Stomach smooth muscle (tissue), 2 donors: ENCODE data around the gene ISX.
"Not testable (repeated sequence)": the region's sequence is repeated elsewhere in the genome, so short reads cannot be mapped to it uniquely, and the experiment has no call there.

Experiments used
- H3K27ac ChIP-seq: one replicate; pipeline ENCODE4 v1.7.0; 2013; ENCODE audit warnings: mild to moderate bottlenecking, low read length, inconsistent platforms
- H3K27me3 ChIP-seq, 2 donors: one replicate each; pipeline ENCODE4 v1.7.0; 2013; ENCODE audit warnings: low read length in 2 of 2; ENCODE audit not compliant: insufficient read depth in 2 of 2, control insufficient read depth in 1 of 2
- H3K36me3 ChIP-seq, 2 donors: one replicate each; pipeline ENCODE4 v1.7.0; 2013; ENCODE audit warnings: low read length in 2 of 2; ENCODE audit not compliant: control insufficient read depth in 2 of 2, insufficient read depth in 2 of 2
- H3K4me1 ChIP-seq: one replicate; pipeline ENCODE4 v1.7.0; 2013; ENCODE audit warnings: low read length; ENCODE audit not compliant: control insufficient read depth, insufficient read depth
- H3K4me3 ChIP-seq, 2 donors: one replicate each; pipeline ENCODE4 v1.7.0; 2013; ENCODE audit warnings: low read length in 2 of 2
- H3K9ac ChIP-seq, 2 donors: one replicate each; pipeline ENCODE4 v1.7.0; 2013; ENCODE audit warnings: low read length in 2 of 2, mild to moderate bottlenecking in 1 of 2
- H3K9me3 ChIP-seq, 2 donors: one replicate each; pipeline ENCODE4 v1.7.0; 2013; ENCODE audit warnings: low read length in 2 of 2; ENCODE audit not compliant: control insufficient read depth in 2 of 2
- donor health status: healthy.
- donor health status: Pancreatic carcinoma.

Gene ISX

DNA sequence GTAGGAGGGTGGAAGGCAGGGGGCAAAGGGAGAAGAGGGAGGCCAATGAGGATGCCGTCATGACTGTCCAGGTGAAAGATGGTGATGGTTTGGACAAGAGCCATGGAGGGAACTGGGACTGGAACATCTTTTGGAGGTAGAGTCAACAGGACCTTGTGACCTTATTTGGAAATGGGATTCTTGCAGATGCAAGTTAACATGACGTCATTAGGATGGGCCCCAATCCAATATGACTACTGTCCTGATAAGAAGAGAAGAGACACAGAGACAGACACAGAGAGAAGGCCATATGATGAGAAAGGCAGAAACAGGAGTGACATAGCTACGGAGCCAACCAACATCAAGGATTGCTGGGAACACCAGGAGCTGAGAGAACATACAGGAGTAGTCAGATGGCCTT lies 31.0 kb upstream of the ISX start:
- H3K36me3 ChIP-seq: no peaks in the 10 kb centered on the region
- H3K4me3 ChIP-seq: no peak overlapping the region
- no peak overlapping the region for H3K27ac ChIP-seq
- no peak overlapping the region for H3K9ac ChIP-seq
- H3K27me3 ChIP-seq: peaks cover 0 to 4% of the 10 kb centered on the region in 2 donors
- no peaks in the 10 kb centered on the region for H3K4me1 ChIP-seq
- no peaks in the 10 kb centered on the region for H3K9me3 ChIP-seq

DNA sequence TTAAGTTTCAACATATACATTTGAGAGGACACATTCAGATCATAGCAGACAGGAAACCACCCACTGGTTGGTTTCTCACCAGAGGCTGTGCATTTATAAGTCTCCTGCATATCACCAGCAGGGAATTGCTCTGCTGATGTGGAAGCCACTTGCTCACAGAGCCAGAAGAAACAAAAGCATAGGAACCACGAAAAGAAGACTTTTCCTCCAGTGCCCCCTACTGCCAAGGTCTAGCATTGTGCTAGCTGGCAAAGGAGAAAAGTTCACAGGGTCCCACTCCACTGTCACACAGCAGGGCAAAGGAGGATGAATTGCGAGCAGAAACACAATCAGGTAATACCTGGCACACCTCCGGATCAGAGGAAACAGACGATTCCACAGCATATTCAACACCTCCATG lies 28.9 kb upstream of the ISX start:
- H3K36me3 ChIP-seq: no peaks in the 10 kb centered on the region
- no peaks in the 10 kb centered on the region for H3K4me1 ChIP-seq
- H3K4me3 ChIP-seq: no peak overlapping the region
- no peak overlapping the region for H3K9ac ChIP-seq
- no peak overlapping the region for H3K27ac ChIP-seq
- peaks cover 0 to 4% of the 10 kb centered on the region in 2 donors for H3K27me3 ChIP-seq
- no peaks in the 10 kb centered on the region for H3K9me3 ChIP-seq

DNA sequence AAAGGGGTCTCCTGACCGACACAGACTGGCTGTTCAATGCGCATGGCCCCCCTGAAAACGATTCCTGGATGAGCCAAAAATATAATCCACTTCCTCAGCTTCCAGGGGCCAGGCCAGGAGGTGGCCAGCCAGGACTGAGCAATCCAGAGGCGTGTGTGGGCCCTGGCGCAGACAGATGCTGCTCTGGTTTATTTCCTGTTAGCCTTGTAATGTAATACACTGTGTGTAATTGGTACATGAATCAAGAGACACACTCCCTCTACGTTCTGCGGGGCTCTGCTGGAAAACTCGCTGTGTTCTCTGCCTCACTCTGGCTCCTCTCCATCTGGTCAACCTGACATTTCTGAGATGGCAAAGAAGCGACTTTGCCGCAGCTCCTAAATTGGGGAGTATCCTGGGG lies 26.3 kb upstream of the ISX start:
- Histone ChIP-seq H3K36me3 (no peaks in the 10 kb centered on the region), H3K4me3 (no peak overlapping the region), H3K4me1 (no peaks in the 10 kb centered on the region), H3K9ac (no peak overlapping the region), H3K9me3 (no peaks in the 10 kb centered on the region), H3K27ac (no peak overlapping the region), H3K27me3 (peaks cover 0 to 4% of the 10 kb centered on the region in 2 donors)

DNA sequence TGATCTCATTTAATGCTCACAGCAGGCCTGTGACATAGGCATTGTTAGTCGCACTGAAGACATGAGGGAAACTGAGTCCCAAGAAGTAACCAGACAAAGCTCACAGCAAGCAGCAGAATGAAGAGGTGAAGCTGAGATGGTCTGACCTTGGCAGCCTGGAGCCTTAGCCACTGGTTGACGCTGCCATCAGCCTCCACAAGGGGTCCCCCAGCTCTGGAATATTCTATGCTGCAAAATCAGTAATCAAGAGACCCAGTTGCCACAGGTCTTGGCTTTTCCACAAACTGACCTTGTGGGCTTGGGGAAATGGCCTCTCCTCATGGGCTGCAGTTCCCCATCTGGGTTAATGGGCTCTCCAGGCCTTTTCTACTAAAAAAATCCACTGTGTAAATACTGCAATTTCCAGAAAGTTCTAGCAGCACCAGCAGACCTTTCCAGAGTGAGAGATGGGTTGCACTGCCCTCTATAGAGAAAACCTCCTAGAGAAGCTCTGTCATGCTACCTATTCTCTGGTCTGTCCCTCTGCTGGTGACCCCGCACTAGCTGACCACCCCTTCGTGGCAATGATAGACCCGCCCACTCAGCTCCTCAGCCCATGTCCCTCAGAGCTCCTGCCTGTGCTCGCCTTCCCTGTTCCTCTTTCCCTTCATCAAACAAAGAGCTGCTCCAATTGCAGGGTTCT lies 22.6 kb upstream of the ISX start:
- Histone ChIP-seq H3K4me3 (no peak overlapping the region), H3K27me3 (peaks cover 7 to 14% of the 10 kb centered on the region in 2 donors), H3K4me1 (no peaks in the 10 kb centered on the region), H3K27ac (no peak overlapping the region), H3K36me3 (no peaks in the 10 kb centered on the region), H3K9ac (no peak overlapping the region), H3K9me3 (peaks cover 0 to 10% of the 10 kb centered on the region in 2 donors)

DNA sequence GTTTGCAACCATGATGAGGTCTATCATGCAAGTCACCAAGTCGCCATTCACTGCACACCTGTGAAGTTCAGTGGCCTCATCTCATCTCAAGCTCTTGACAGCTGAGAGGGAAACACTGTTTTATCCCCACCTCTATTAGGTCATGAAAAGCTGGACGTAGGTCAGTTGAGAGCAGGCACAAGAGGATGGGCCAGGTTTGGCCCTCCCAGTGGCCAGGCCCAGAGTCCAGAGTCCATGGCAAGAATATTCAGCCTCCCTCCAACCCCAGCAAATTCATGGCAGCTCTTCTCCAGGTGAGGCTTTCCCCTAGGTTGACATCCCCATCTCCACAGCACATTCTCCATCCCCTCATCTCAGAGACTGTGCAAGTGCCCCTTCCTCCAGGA lies 22.0 kb upstream of the ISX start:
- Histone ChIP-seq H3K36me3 (no peaks in the 10 kb centered on the region), H3K9me3 (peaks cover 0 to 10% of the 10 kb centered on the region in 2 donors), H3K27me3 (peaks cover 7 to 14% of the 10 kb centered on the region in 2 donors), H3K4me3 (no peak overlapping the region), H3K4me1 (no peaks in the 10 kb centered on the region), H3K27ac (no peak overlapping the region), H3K9ac (no peak overlapping the region)

GRCh38 chr22:35044607-35045390 lies 21.2 kb upstream of the ISX start:
- no peak overlapping the region for H3K27ac ChIP-seq
- no peaks in the 10 kb centered on the region for H3K36me3 ChIP-seq
- H3K4me3 ChIP-seq: no peak overlapping the region

DNA sequence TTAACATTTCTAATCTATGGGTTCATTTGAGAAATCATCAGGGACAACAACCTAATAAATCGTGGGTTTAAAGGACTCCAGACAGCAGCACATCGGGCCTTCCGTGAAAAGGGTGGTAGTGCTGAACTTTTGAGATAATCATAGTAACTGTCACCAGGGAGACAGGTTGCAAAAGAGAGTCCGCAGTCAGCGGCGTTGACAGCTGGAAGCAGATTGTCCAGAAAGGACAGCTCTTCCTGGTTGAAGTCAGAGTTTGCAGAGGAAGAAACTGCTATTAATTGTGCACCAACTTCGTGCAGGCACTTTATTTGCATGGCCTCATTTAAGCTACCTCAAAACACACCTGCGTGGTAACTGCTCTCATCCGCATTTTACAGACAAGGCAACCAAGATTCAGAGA lies 20.5 kb upstream of the ISX start:
- H3K27ac ChIP-seq: no peak overlapping the region
- peaks cover 7 to 14% of the 10 kb centered on the region in 2 donors for H3K27me3 ChIP-seq
- no peak overlapping the region for H3K4me3 ChIP-seq
- no peaks in the 10 kb centered on the region for H3K4me1 ChIP-seq
- no peaks in the 10 kb centered on the region for H3K36me3 ChIP-seq
- H3K9ac ChIP-seq: no peak overlapping the region
- H3K9me3 ChIP-seq: peaks cover 0 to 10% of the 10 kb centered on the region in 2 donors

More at GRCh38 chr22:35044607-35045390, 21.2 kb upstream of the ISX start:
- no peaks in the 10 kb centered on the region for H3K4me1 ChIP-seq
- peaks cover 0 to 10% of the 10 kb centered on the region in 2 donors for H3K9me3 ChIP-seq
- peaks cover 7 to 14% of the 10 kb centered on the region in 2 donors for H3K27me3 ChIP-seq
- no peak overlapping the region for H3K9ac ChIP-seq

GRCh38 chr22:35046744-35047462 lies 19.1 kb upstream of the ISX start:
- Histone ChIP-seq H3K27ac (no peak overlapping the region), H3K4me1 (no peaks in the 10 kb centered on the region), H3K36me3 (no peaks in the 10 kb centered on the region), H3K9ac (no peak overlapping the region), H3K9me3 (peaks cover 0 to 10% of the 10 kb centered on the region in 2 donors), H3K27me3 (peaks cover 7 to 14% of the 10 kb centered on the region in 2 donors), H3K4me3 (no peak overlapping the region)

- not testable (repeated sequence) for H3K4me1 ChIP-seq, H3K9ac ChIP-seq, H3K27ac ChIP-seq, H3K36me3 ChIP-seq, H3K4me3 ChIP-seq
- Histone ChIP-seq H3K9me3 (peaks cover 0 to 10% of the 10 kb centered on the region in 2 donors), H3K27me3 (peaks cover 9 to 14% of the 10 kb centered on the region in 2 donors)
Measured at GRCh38 chr22:35050038-35050437, 15.9 kb upstream of the ISX start.

GRCh38 chr22:35051013-35051535 lies 14.9 kb upstream of the ISX start:
- no peak overlapping the region for H3K9ac ChIP-seq
- no peaks in the 10 kb centered on the region for H3K36me3 ChIP-seq
- no peak overlapping the region for H3K27ac ChIP-seq
- no peaks in the 10 kb centered on the region for H3K4me1 ChIP-seq
- no peak overlapping the region for H3K4me3 ChIP-seq
- peaks cover 9 to 14% of the 10 kb centered on the region in 2 donors for H3K27me3 ChIP-seq
- H3K9me3 ChIP-seq: peaks cover 0 to 10% of the 10 kb centered on the region in 2 donors
